H7 (cell line): ENCODE data around the gene NLN. TPM values are rescaled to one million over a fixed set of nuclear protein-coding genes. Genes with fewer than 3 reads are reported as not detected.
"Not testable (repeated sequence)": the region's sequence is repeated elsewhere in the genome, so short reads cannot be mapped to it uniquely, and the experiment has no call there.

Experiments used
- DNase-seq: peaks from one replicate; pipeline ENCODE4 v3.0.0; 2012
- H3K27me3 ChIP-seq: 2 replicates; pipeline ENCODE4 v1.6.0; 2011; ENCODE audit warnings: mild to moderate bottlenecking, low read length; ENCODE audit not compliant: control insufficient read depth, insufficient read depth
- H3K36me3 ChIP-seq: replicated peaks from 2 replicates; pipeline ENCODE4 v1.5.1; 2011; ENCODE audit warnings: low read length; ENCODE audit not compliant: control insufficient read depth, insufficient read depth
- H3K4me3 ChIP-seq: 2 replicates; pipeline ENCODE4 v1.5.1; 2011; ENCODE audit warnings: low read depth, mild to moderate bottlenecking, control low read depth, low read length, moderate library complexity; ENCODE audit not compliant: insufficient read depth
- total RNA-seq: library from RNA; depleted of rRNA; stranded (reverse); fragments of >200 nt; shearing (Covaris generic); gene quantifications from 2 replicates; pipeline ENCODE4 v1.2.3, GENCODE V29; 2014

The NLN gene
- total RNA-seq, 1 experiment from 2014 or later = 121 TPM

- no peak for DNase-seq
- Histone ChIP-seq H3K27me3 (no peaks in the 10 kb centered on the region), H3K4me3 (no peak overlapping the region), H3K36me3 (no peaks in the 10 kb centered on the region; the same call in 1 of the 2 replicates)
Measured at GRCh38 chr5:65749221-65749844, 27.3 kb downstream of the NLN start.

DNA sequence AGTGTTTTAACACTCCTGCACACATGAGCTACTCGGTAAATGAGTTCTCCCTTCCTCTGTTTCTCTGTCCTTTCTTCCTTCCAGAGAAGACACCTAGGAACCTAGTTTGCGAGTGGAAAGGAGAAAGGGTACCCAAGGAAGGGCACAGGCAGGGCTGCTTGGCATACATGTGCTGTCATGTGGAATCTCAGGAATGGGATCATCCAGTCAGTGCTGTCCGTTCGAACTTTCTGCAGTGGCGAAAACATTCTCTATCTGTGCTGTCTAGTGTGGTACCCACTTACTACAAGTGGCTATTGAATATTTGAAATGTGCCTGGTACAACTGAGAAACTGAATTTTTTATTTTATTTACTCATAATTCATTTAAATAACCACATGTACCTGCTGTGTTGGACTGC is 28.0 kb downstream of the NLN start:
- DNase-seq = no peak
- Histone ChIP-seq H3K4me3 (no peak overlapping the region), H3K36me3 (no peaks in the 10 kb centered on the region; the same call in 1 of the 2 replicates), H3K27me3 (no peaks in the 10 kb centered on the region)

DNA sequence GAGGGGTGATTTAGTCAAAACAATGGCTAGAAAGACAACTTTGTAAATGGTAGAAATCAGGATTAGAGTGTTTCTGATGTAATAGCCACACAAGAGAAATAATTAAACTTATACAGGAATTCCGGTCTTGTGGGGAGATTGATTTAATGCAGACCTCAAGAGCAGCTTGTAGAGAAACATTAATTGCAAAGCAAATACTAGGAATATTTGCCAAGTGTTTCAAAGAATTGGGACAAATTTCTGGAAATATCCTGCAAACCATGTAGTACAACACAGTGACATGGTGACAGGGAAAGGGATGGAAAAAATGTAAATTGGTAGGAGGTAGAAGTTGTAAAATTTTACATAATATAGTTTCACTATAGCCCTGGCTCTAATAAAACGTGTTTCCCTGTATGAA is 28.9 kb downstream of the NLN start:
- Histone ChIP-seq H3K4me3 (no peak overlapping the region), H3K36me3 (no peaks in the 10 kb centered on the region), H3K27me3 (no peaks in the 10 kb centered on the region)
- no peak for DNase-seq

DNA sequence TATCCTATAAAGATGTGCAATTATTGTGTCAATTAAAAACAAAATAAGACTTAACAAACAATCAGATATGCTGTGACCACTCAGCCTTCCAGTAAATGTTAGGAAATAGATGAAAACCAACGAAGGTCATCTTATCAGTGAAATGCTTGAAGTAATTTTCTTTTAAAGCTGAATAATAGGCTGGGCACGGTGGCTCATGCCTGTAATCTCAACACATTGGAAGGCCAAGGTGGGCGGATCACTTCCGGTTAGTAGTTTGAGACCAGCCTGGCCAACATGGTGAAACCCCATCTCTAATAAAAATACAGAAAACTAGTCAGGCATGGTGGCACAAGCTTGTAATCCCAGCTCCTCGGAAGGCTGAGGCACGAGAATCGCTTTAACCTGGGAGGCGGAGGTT is 31.2 kb downstream of the NLN start:
- Histone ChIP-seq H3K27me3 (no peaks in the 10 kb centered on the region), H3K36me3 (no peaks in the 10 kb centered on the region), H3K4me3 (no peak overlapping the region)
- no peak for DNase-seq

DNA sequence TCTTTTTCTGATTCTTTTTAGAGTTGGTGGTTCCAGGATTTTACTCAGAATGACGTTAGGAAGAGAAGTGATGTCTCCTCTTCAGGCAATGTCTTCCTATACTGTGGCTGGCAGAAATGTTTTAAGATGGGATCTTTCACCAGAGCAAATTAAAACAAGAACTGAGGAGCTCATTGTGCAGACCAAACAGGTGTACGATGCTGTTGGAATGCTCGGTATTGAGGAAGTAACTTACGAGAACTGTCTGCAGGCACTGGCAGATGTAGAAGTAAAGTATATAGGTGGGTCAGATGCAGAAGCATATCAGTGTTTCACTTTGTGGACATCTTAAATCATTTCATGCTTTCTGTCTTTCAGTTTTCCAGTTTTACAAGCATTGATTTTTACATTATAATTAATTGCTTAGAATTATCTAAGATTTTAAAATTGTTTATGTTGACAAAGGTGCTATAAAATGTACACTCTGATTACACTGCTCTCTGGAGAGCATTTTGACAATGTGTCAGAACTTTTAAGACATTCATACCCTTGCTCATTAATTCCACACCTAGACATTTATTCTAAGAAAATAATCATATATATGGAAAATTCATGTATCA is 36.6 kb downstream of the NLN start:
- H3K4me3 ChIP-seq = no peak overlapping the region
- DNase-seq = no peak
- H3K27me3 ChIP-seq = no peaks in the 10 kb centered on the region
- H3K36me3 ChIP-seq = peaks cover 12% of the 10 kb centered on the region

DNA sequence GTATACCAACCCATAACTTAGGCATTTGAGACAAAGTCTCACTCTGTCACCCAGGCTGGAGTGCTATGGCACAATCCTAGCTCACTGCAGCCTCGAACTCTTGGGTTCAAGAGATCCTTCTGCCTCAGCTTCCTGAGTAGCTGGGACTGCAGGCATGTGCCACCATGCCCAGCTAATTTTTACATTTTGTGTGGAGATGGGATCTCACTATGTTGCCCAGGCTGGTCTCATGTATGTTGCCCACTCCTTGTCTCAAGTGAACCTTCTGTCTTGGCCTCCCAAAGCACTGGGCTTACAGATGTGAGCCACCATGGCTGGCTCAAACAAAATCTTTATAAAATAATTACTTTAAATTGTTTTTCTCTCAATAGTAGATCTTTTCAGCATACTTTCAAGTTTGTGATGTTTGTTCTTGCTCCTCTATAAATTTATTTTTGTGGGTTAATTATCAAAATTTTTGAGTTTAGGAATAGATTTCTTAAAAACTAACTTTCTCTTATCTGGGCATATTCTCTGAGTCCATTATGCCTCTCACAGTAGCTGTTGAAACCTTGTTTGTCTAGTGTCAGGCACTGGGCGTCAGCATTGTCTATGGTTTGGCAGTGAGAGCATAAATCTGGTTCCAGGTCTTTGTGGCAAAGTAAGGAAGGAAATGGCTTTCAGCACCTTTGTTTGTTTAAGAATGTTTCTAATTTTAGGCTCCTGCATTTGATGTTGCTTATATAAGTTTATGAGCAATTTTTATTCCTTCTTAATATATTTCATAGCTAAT is 38.7 kb downstream of the NLN start:
- Histone ChIP-seq H3K36me3 (peaks cover 12% of the 10 kb centered on the region), H3K27me3 (no peaks in the 10 kb centered on the region), H3K4me3 (no peak overlapping the region)
- no peak for DNase-seq

GRCh38 chr5:65762234-65762633 is 40.2 kb downstream of the NLN start:
- no peaks in the 10 kb centered on the region for H3K27me3 ChIP-seq
- no peak for DNase-seq
- H3K4me3 ChIP-seq = no peak overlapping the region
- peaks cover 13% of the 10 kb centered on the region for H3K36me3 ChIP-seq

DNA sequence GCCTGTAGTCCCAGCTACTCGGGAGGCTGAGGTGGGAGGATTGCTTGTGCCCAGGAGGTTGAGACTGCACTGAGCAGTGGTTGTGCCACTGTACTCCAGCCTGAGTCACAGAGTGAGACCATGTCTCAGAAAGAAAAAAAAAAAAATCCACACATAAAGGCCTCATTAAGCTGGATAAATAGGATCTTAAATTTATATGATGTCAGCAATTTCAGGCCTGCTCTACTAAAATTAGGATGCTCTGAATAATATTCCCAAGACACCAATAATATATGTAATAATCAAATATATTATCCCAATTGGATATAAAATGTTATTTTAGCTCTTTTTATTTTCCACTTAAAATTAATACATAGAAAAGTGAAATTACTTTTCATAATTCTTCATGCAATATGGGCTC is 43.6 kb downstream of the NLN start:
- H3K4me3 ChIP-seq = no peak overlapping the region
- no peaks in the 10 kb centered on the region for H3K27me3 ChIP-seq
- peaks cover 4% of the 10 kb centered on the region; the same call in 1 of the 2 replicates for H3K36me3 ChIP-seq
- DNase-seq = no peak

GRCh38 chr5:65766175-65766574 is 44.2 kb downstream of the NLN start:
- Histone ChIP-seq H3K27me3 (no peaks in the 10 kb centered on the region), H3K4me3 (no peak overlapping the region), H3K36me3 (peaks cover 4% of the 10 kb centered on the region; the same call in 1 of the 2 replicates)
- DNase-seq = no peak

DNA sequence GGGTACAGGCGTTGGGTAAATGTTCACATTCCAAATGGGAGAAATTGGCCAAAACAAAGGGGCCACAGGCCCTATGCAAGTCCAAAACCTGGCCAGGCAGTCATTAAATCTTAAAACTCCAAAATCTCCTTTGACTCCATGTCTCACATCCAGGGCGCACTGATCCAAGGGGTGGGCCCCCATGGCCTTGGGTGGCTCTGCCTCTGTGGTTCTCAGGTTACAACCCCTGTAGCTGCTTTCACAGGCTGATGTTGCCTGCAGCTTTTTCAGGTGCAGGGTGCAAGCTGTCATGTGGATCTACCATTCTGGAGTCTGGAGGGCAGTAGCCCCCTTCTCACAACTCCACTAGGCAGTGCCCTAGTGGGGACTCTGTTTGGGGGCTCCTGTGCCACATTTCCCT is 44.8 kb downstream of the NLN start:
- no peak for DNase-seq
- H3K36me3 ChIP-seq = peaks cover 4% of the 10 kb centered on the region; the same call in 1 of the 2 replicates
- no peaks in the 10 kb centered on the region for H3K27me3 ChIP-seq
- no peak overlapping the region for H3K4me3 ChIP-seq

DNA sequence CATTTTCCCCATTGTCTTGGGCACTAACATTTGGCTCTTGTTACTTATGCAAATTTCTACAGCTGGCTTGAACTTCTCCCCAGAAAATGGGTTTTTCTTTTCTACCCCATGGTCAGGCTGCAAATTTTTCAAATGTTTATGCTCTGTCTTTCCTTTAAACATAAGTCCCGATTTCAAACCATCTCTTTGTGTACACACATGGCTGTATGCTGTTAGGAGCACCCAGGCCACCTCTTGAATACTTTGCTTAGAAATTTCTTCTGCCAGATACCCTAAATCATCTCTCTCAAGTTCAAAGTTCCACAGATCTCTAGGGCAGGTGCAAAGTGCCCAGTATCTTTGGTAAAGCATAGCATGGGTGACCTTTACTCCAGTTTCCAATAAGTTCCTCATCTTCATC is 45.6 kb downstream of the NLN start:
- no peak overlapping the region for H3K4me3 ChIP-seq
- DNase-seq = no peak
- peaks cover 6% of the 10 kb centered on the region; the same call in 1 of the 2 replicates for H3K36me3 ChIP-seq
- H3K27me3 ChIP-seq = no peaks in the 10 kb centered on the region

- no peak for DNase-seq
- peaks cover 4% of the 10 kb centered on the region; the same call in 1 of the 2 replicates for H3K36me3 ChIP-seq
- no peak overlapping the region for H3K4me3 ChIP-seq
- no peaks in the 10 kb centered on the region for H3K27me3 ChIP-seq
Measured at GRCh38 chr5:65768723-65769346, 46.8 kb downstream of the NLN start.

DNA sequence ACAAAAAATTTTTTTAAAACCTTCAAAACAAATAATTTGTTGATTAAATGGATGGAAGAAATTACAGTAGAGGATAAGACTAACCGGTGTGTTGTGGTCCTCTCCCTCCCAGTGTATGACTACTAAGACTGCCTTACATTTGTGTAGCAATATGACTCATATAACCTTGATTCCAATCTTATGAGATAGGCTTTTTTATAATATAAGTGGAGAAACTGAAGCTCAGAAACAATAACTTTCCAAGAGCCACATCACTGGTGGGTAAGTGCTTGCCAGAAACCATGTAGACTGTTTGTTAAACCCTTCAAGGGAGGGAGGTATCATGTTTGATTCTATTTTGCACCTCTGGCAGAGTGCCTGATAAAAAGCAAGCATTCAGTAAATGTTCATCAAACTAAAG is 47.5 kb downstream of the NLN start:
- Histone ChIP-seq H3K36me3 (peaks cover 4% of the 10 kb centered on the region; the same call in 1 of the 2 replicates), H3K4me3 (no peak overlapping the region), H3K27me3 (no peaks in the 10 kb centered on the region)
- DNase-seq = no peak

- H3K4me3 ChIP-seq = no peak overlapping the region
- peaks cover 7% of the 10 kb centered on the region for H3K36me3 ChIP-seq
- DNase-seq = no peak
- no peaks in the 10 kb centered on the region for H3K27me3 ChIP-seq
Measured at GRCh38 chr5:65771266-65771665, 49.3 kb downstream of the NLN start.

DNA sequence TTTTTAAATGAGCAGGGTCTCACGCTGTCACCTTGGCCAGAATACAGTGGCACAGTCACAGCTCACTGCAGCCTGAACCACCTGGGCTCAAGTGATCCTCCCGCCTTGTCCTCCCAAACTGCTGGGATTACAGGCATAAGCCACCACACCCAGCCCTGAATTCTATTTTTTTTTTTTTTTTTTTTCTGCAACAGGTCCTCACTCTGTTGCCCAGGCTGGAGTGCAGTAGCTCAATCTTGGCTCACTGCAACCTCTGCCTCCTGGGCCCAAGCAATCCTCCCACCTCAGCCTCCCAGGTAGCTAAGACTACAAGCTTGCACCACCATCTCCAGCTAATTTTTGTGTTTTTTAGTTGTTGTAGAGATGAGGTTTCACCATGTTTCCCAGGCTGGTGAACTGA is 51.0 kb downstream of the NLN start:
- not testable (repeated sequence) for H3K27me3 ChIP-seq, DNase-seq, H3K36me3 ChIP-seq, H3K4me3 ChIP-seq
